NCI-H345 (cell line): ENCODE data around the gene SYTL2.

ENCODE experiments used
- DNase-seq: peaks from one replicate; lab custom pipeline; 2025; lab: John Stamatoyannopoulos, UW

The SYTL2 gene

DNA sequence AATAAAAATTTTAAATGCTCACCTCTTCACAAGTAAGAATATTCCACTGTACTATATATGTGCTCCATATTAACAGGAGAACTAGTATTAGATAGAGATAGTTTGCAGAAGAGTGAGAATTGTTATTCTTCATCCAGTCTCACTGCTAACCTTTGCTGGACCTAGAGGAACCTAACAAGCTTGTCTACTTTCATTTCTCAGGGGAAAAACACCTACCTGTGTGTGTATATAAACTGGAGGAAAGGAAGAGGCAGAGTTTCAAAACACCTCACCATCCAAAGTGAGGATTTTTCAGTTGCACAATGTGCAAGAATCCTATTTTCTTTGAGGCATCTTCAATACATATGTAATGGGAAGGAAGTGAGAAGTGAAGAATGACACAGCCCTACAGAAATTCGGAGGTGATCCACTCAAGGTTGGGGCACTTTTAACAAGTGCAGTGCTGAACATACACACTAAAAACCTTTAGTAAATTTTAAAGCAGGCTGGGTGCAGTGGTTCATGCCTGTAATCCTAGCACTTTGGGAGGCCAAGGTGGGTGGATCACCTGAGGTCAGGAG lies 52.4 kb downstream of the SYTL2 start:
- no peak for DNase-seq

DNA sequence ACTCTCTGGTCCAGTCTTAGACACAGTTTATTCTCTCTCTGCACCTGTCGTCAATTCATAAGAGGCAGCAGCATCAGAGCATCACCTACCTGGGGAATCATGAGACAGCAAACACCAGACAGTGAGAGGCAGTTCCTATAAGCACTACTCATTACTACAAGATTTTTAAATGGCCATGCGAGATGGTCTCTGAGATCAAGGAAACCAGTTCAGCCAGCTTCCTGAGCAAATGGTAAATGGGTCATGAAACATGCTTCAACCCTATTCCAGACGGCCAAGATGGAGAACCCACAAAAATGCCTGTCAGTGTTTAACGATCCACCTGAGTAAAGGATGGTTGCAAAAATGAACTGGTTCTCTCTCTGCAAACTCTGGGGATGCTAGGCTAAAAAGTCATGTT lies 52.9 kb downstream of the SYTL2 start:
- DNase-seq = no peak

DNA sequence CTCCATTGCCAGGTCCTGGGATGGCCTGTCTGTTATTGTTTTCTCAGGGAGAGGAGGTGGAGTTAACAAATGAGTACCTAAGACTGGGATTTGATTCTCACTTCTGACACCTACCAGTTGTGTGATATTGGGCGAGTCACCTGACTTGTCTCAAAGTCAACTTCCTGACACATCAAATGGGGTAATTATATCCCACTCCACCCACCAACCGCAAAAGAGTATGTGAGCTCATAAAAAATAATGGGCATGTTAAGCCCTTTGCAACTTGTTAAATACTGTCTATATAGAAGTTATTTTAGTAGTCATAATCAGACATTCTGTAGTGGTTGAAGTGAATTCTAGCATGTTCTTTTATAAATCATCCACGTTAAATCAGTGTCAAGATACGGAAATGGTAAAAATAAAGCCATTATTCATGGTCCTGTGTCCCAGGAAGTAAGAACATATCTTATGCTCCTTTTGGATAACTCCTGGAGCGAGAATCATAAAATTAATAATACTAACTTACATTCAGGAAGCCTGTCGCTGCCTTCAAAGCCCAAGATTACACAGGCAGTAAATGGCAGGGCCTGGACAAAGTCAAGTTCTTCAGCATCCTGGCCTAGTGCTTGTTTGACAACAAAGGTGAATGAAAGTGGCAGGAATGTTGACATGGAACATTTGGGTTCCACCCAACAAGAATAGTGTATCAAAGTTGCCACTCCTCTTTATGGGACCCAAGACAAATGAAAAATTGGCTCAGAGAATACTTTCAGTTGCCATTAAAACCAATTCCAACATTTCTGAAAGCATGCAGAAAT lies 54.3 kb downstream of the SYTL2 start:
- DNase-seq = no peak

DNA sequence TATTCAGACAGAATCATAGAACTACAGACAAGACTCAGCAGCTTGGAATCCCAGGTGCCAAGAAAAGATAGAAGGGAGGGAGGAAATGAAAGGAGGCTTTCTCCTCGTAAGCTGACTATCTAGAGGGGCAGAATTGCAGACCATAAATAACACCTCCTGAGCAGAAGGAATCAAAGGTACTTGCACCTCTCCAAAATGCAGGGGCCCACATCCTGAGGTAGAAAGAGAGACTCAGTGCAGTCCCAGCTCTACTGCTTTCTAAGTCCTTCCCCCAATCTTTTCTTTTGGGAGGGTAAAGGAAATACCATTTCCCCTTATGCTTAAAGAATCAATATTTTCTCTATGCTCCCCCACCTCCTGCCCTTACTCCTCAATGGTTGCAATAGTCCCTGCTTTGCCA lies 55.2 kb downstream of the SYTL2 start:
- no peak for DNase-seq

DNA sequence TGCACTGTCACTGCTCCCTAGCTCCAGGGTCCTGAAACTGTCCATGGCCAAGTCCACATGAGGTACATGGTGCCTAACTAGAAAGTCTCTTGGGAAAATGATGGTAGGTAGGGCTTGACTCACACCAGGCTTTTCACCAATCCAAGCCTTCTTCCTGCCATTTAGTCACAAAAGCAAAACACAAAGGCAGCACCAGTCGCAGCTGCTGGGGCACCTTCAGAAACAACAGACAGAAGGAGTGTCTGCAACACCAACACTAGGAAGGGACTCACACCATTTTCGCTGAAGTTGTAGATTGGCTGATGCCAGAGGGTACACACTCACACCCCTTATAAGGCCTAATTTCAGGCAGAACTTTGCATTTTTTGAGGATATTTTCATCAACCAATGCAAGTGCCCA lies 55.7 kb downstream of the SYTL2 start:
- DNase-seq = no peak

DNA sequence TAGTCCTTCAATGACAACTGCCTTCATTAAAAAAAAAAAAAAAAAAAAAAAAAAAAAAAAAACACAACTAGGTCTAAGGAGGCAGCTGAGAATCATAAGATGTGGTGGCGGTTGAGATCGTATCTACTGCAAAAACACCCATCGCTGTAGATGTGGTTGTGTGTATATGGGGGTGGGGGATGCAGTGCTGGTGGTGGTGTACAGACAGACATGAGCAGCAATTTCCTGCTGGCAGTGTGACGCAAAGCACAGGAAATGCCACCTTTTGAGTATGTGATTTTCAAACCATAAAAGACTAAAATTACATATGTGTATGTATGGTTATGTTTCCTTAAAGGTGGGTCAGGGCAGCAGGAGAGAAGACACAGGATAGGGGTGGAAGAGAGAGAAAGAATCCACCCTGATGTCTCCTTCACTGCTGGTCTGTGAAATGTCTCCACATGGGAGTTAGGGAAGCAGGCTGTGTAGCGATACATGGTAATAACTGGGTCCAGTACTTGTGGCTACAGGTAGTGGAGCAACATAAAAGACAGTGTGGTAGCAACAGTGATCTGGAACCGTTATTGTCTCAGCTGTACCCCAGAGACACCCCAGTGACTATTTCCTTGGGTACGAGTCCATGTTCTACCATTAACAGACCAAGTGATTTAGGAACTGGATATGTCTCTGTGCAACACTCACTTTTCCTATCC lies 57.9 kb downstream of the SYTL2 start:
- DNase-seq = no peak

DNA sequence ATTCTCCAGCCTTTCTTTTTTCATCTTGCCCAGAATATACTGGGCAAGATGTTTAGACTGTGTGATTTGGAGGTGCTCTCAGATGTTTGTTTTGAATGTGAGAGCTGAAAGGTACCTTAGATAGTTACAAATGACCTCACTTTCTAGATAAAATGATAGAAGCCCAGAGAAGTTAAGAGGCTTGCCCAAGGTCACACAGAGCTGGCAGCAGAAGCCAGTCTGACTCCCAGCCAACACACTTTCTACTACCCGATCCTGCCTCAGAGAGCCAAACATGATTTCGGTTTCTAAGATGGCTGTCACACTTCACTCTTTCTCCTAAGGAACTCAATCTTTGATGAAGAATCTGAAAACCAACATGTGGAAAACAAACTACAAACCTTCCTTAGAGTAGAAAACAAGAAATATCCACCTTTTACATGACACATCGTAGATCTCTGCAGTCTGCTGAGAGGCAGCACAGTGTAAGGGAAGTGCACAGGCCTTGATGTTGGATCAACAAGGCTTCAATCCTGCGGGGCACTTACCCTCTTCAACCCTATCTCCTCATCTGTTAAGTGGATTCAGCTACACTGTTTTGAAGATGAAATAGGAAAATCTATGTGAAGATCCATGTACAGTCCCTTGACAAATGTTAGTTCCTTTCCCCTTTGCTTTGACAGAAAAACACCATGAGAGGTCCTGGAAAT lies 58.6 kb downstream of the SYTL2 start:
- no peak for DNase-seq

DNA sequence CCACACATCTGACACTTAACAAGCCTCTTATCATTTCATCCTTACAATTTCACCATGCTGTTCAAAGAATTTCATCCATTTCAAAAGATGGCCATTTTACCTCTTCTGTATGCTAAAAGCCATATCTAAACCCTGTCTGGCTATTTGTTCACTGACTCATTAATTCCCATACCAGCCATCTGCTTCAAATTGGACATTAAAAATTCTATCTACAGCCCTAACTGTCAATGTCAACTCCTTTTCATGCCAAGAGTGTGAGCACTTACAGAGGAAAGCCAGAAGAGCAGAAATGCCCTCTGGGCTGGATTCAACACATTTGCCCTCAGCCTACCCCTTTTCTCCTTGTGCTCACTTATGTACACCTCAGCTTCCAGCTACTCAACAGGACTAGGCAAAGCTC lies 59.2 kb downstream of the SYTL2 start:
- DNase-seq = no peak

DNA sequence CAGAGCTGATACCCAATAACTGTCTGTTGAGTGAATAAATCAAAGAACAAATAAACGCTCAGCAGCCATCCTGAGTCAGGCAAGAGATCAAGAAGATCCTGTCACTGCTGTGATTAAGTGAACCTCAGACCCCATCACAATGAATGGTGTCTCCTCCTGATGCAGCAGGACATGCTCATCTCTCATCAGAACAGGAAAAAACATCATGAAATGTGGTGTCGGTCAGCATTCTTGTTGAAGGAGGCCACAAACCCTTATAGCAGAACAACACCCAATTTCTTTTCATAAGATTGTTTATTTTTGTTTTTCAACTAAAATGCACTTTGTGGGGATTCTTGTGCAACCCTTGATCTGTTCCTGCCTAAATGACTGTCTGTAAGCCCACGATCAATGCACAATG lies 60.3 kb downstream of the SYTL2 start:
- no peak for DNase-seq

DNA sequence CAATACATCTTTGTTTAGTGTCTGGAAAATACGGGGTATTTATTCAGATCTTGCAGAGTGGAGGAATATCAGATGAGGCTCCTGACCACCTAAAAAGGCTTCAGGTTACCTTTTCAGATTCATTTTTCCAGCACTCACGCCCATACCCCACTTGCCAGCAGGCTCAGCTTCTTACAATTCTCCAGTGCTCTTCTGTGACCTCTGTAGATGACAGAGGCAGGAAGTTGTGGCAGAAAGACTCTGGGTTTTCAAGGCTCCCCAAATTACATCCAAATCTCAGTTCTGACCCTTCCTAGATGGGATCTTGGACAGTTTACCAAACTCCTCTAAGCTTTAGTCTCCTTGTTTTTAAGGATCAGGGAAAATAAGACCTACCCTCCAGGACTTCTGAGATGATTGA lies 61.1 kb downstream of the SYTL2 start:
- DNase-seq = no peak

DNA sequence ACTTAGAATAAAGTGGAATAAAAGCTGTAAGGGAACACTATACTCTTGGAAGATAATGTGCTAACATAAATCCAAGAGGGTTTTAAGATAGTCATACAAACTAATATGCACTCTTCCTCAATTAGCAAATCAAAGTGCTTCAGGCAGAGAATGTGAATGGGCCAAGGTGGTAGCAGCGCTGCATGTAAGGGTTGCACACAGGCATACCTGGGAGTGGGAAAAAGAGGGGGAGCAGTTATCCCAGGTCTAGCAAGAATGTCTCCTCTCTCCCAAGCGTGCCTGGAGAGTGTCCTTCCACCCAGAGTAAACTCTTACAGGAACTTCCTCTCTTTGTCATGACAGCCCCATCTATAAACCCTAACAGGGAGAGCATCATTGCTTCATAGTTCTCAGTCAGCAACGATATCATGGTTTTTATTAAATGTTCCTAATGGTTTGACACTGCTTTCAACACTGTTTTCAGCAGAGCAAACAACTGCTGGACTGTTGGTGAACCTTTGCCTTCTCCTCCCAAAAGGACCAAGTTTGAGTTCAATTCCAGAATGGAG lies 61.6 kb downstream of the SYTL2 start:
- DNase-seq = no peak

DNA sequence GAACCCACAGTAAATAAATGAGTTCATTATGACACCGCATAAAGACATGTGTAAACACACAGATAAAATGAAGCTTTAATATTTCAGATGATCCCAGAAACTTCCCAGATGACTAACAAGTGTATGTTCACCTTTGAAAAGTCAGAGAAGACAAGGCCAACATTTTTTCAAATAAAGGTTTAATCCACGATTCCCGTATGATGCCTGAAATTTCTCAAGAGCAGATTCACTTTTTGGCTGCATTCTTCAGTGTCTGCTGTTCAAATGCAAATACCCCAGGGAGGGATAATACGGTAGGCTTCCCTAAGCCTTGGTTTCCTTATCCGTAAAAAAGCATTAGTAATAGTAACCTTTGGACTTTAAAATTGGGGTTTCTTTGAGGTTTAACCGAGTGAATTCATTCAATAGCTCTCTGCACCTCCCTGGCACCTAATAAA lies 62.5 kb downstream of the SYTL2 start:
- no peak for DNase-seq

DNA sequence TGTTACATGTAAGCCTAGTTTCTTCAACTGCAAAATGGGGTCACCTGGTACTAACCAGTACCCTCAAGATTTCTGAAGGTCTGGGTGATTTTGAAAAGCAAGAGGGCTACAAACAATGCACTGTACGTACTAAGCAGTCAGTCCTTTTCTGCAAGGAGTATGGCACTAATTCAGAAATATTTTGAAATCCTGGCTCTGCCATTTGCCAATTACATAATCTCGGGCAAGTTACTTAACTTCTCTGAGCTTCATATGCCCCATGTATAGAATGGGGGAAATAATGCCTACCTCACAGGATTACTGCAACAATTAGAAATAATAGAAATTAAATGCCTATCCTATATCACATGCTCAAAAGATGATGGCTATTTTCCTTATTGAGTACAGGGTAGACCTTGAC lies 64.3 kb downstream of the SYTL2 start:
- DNase-seq = no peak

DNA sequence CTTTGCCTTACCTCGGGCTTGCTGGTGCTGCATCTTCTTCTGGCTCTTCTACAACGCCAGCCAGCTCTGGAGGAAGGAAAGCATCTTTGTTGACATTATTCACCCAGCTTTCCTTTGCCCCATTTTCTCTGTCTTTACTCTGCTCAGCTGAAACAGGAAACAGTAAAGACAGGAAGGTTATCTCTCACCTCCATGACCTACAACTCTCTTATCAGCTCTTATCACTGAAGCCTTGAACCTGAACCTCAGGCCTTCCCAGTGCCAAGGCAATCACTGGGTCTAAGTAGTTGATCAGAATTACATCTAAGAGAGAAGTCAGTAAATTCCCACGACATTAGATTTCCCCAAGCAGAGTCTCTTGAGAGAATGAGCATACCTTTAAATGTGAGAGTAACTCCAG lies 65.3 kb downstream of the SYTL2 start:
- DNase-seq = no peak

DNA sequence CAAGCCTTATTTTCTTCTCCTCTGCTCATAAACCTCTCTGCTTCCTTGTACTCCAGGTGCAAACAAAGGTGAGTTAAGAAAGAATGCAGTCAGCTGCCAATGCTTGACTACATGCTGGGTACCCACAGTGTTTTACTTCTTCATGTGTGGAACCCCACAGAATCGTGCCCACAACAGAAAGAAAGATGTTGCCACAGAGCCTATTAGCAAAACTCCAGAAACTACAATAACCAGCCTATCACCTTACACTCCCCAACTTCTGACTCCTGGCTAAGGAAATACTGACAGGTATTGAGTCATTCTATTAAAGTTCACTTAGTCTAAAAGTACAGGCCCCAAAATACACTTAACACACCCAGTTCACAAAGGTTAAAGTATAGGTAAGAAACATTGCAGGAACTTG lies 68.1 kb downstream of the SYTL2 start:
- no peak for DNase-seq

DNA sequence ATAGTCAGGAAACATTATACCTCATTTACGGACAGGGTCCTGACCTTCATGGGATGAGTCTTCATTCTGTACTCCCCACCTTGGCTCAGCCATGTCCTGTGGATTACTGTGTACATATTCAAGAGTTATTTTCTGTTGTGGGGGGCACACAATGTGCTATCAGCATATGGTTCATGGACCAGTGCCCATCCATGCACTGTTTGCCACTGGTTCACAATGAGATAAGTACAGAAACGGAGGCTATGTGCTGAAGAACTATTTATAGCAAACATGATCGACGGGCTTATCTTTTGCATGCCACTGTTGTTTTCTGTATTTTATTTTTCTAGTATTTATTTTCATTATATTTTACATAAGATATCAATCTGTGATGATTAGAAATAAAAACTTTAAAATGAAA lies 68.6 kb downstream of the SYTL2 start:
- no peak for DNase-seq

DNA sequence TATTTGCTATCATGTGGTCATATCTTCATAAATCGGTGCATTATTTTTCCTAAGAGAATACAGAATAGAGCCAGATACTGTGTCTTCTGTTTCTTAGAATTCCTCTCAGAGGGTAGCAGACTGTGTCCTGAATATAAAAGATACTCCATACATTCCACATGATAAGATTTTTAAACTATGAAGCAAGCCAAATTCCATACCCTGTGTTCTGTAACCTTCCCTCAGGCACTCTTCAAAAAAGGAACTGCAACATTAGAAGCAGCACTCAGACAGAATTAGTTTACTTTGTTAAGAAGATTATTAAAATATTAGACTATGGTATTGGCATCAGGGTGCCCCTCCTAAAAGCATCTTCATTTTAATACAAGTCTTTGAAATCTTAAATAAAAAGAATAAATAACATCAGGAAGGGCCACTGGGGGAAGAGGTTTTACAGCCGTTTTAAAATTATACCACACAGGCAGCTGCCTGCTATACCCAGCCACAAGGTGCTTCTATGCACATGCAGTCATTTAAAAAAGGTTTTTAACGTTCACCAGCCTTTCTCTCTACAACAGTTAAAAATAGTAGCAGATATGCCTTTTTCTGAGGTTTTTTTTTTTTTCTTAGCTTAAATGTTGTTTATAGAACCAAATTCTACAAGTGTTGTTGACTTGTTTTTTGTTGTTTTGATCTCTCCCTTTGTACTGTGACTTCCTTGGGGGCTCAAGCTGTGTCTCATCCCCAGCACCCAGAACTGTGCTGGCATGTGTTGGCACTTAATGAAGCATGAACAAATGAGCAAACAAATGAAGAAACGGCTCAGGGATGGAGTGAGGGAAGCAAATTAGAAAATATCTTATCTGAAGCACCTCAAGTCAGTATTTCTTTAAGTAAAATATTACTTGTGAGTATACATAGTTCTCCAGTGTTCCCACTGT lies 70.2 kb downstream of the SYTL2 start:
- no peak for DNase-seq

DNA sequence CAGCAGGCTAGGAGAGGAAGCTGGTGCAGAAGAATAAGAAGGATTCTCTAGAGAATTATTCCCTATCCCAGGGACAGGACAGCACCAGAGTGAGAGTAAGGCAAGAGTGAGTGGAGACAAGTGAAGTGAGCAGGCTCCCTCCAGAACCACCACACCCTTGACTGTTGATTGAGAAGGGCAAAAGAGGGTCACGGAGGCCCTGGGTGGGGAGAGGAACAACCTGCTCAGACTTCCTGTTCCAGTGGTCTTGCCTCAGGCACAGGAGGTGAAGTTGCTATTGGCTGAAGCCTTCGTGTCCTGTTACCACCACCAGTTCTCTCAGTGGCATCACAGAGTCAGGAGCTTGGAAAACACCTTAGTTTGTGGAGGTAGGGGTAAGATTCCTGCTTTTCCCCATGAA lies 73.2 kb downstream of the SYTL2 start:
- DNase-seq = no peak

DNA sequence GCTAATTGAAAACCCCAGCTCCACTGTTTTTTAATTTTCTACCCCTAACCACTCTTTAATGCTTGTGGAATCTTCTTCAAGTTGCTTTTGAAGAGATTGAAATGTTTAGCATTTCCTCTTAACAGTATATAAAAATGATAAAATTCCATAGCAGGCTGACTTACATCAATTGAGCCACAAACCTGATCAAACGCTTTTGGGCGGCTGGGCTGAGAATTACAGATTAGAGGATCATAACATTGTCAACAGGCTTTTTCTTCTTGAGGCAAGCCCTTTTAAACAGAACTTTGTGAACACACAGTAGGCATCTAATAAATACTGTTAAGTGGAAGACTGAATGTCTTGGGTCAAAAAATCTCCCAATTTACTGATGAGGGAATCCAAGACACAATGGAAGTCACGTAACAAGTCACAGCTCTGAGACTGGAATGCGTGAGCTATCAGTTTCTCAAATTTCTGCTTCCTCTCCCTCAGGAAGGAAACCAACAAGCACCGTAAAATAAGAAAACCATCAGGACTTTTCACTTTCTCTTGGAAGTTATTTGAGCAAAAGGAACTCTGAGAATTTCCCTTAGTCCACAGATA lies 75.0 kb downstream of the SYTL2 start:
- no peak for DNase-seq

DNA sequence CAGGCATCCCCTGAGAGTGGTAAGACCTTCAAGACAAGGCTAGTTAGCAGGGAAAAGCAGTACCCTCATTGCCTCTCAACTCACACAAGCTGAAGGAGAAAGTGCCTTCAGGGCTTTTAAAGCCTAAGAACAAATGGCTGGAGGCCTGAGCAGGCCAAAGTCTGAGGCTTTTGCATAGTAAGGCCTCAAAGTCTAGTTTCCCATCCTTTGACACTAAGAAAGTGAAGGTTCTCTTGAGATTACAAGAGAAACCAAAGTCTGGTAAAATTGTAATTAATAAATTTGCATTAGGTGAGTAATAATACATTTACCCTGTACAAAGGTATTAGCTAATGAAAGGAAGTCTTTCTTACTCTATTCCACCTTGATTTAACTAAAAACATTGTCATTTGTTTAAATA lies 78.0 kb downstream of the SYTL2 start:
- DNase-seq = no peak

DNA sequence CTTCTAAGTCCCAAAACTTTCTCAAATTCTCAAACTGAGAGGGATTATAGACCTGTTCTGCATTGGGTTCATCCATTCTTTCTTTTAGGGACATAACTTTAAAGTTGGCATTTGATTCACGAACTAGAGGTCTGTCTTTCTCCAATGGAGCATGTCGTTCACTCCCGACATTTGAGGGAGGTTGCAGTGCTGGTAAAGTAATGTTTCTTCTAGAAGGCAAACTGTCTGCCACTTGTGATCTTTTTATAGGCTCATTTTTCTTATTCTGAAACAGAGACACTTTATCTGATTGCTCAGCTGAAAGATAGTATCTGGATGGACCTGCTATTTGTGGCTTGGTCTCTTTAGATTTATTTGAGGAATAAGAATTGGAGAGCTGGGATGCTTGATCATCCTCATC lies 84.6 kb downstream of the SYTL2 start:
- DNase-seq = no peak
